Stimulated activated CD4-positive, alpha-beta T cell treated with anti-CD3 and anti-CD28 coated beads, TNF-alpha, amount 100 ng/mL, for 4 hours (primary cell): ENCODE measurements around the gene DMTF1.
"Not testable (repeated sequence)": the region's sequence is repeated elsewhere in the genome, so short reads cannot be mapped to it uniquely, and the experiment has no call there.

Experiments
- DNase-seq, 3 experiments: peaks; one replicate each; pipeline ENCODE4 v3.0.0-alpha.2; 2020; ENCODE audit warnings: low read depth in 3 of 3

Gene DMTF1

GRCh38 chr7:87225696-87226095, 73.4 kb downstream of the DMTF1 start:
- no peak for DNase-seq

- no peak for DNase-seq
Observed at GRCh38 chr7:87226495-87226894, 74.2 kb downstream of the DMTF1 start.

- DNase-seq, result no peak
Observed at GRCh38 chr7:87231258-87231657, 79.0 kb downstream of the DMTF1 start.

- no peak for DNase-seq
Observed at GRCh38 chr7:87231711-87232110, 79.5 kb downstream of the DMTF1 start.

- no peak for DNase-seq
Observed at GRCh38 chr7:87234949-87235348, 82.7 kb downstream of the DMTF1 start.

- DNase-seq, result not testable (repeated sequence)
Observed at GRCh38 chr7:87238464-87239051, 86.3 kb downstream of the DMTF1 start.

GRCh38 chr7:87245671-87246070, 93.4 kb downstream of the DMTF1 start:
- DNase-seq, result not testable (repeated sequence)
